Osteocyte (in vitro differentiated cells): ENCODE data around the gene GAP43. TPM values are rescaled to one million over a fixed set of nuclear protein-coding genes. Genes with fewer than 3 reads are reported as not detected.

ENCODE experiments used
- DNase-seq: peaks from one replicate; pipeline ENCODE4 v3.0.0; 2021; ENCODE audit warnings: mixed read lengths; ENCODE audit not compliant: unreplicated experiment; ENCODE audit errors: extremely low spot score
- H3K27ac Mint-ChIP-seq: one replicate; pipeline ENCODE4 v1.8.0; 2021; ENCODE audit warnings: mild to moderate bottlenecking, mixed read lengths; ENCODE audit not compliant: unreplicated experiment
- H3K27me3 Mint-ChIP-seq: one replicate; pipeline ENCODE4 v1.8.0; 2021; ENCODE audit warnings: mixed read lengths; ENCODE audit not compliant: unreplicated experiment
- H3K36me3 Mint-ChIP-seq: one replicate; pipeline ENCODE4 v1.8.0; 2021; ENCODE audit warnings: mixed read lengths; ENCODE audit not compliant: unreplicated experiment
- H3K4me1 Mint-ChIP-seq: one replicate; pipeline ENCODE4 v1.8.0; 2021; ENCODE audit warnings: mixed read lengths; ENCODE audit not compliant: unreplicated experiment
- H3K4me3 Mint-ChIP-seq: one replicate; pipeline ENCODE4 v1.8.0; 2021; ENCODE audit warnings: mild to moderate bottlenecking, moderate library complexity, mixed read lengths; ENCODE audit not compliant: unreplicated experiment
- H3K9me3 Mint-ChIP-seq: one replicate; pipeline ENCODE4 v1.8.0; 2021; ENCODE audit warnings: mixed read lengths; ENCODE audit not compliant: unreplicated experiment
- total RNA-seq: library from RNA; stranded (reverse); gene quantifications from 2 replicates; pipeline ENCODE4 v1.2.1, GENCODE V29; 2021
- TF ChIP-seq, protein P1 (sequence below): fragments of 200-600 bp; sonication (generic); IDR thresholded peaks from 2 replicates; pipeline ENCODE4 v1.5.0; 2021; ENCODE audit warnings: antibody characterized with exemption, mild to moderate bottlenecking, moderate library complexity

Gene GAP43
- total RNA-seq, 1 donor from 2014 or later = 3.2 TPM

DNA sequence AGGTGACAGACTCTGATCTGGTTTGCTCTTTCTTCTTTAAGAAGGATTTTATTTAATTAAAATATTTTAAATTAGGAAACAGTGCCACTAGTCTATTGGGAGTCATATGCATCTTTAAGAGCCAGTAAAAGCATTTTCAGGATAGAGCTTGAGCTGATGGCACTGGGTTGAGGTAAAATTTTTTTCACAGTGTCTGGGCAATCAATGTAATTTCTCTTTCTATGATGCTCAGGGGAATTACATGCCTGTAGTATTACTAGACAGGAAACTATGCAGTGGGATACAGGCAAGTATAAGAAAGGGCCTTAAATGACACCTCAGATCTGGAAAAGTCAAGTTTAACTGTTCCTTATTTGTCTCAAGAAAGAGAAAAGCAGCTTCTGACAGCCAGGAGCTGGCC is 76.4 kb downstream of the GAP43 start:
- TF ChIP-seq, protein P1, sequence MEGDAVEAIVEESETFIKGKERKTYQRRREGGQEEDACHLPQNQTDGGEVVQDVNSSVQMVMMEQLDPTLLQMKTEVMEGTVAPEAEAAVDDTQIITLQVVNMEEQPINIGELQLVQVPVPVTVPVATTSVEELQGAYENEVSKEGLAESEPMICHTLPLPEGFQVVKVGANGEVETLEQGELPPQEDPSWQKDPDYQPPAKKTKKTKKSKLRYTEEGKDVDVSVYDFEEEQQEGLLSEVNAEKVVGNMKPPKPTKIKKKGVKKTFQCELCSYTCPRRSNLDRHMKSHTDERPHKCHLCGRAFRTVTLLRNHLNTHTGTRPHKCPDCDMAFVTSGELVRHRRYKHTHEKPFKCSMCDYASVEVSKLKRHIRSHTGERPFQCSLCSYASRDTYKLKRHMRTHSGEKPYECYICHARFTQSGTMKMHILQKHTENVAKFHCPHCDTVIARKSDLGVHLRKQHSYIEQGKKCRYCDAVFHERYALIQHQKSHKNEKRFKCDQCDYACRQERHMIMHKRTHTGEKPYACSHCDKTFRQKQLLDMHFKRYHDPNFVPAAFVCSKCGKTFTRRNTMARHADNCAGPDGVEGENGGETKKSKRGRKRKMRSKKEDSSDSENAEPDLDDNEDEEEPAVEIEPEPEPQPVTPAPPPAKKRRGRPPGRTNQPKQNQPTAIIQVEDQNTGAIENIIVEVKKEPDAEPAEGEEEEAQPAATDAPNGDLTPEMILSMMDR = no peak
- no peaks in the 10 kb centered on the region for H3K36me3 Mint-ChIP-seq
- DNase-seq = no peak
- no peaks in the 10 kb centered on the region for H3K27me3 Mint-ChIP-seq
- H3K27ac Mint-ChIP-seq = no peak overlapping the region
- peaks cover 20% of the 10 kb centered on the region for H3K4me1 Mint-ChIP-seq
- H3K9me3 Mint-ChIP-seq = no peaks in the 10 kb centered on the region
- H3K4me3 Mint-ChIP-seq = no peak overlapping the region

DNA sequence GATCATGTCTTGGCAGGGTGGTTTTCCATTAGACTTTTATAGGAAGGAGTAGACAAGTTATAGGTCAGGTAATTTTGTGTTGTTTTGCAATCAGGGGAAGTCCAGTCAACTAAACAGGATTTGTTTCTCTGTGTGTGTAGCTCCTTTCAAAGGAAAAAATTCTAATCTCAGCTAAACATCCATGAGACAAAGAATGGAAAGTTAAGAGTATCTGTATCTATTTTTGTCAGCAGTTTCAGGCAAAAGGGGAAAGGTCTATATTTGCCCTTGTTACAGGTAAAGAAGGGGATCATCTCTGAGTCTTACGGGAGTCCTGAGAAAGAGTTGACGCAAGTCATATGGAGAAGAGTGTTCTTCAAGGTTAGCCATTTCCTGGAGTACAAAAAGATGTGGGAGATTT is 79.3 kb downstream of the GAP43 start:
- TF ChIP-seq, protein P1 = no peak
- H3K4me3 Mint-ChIP-seq = no peak overlapping the region
- H3K4me1 Mint-ChIP-seq = peaks cover 11% of the 10 kb centered on the region
- no peak overlapping the region for H3K27ac Mint-ChIP-seq
- no peak for DNase-seq
- H3K9me3 Mint-ChIP-seq = no peaks in the 10 kb centered on the region
- H3K36me3 Mint-ChIP-seq = no peaks in the 10 kb centered on the region
- H3K27me3 Mint-ChIP-seq = no peaks in the 10 kb centered on the region

DNA sequence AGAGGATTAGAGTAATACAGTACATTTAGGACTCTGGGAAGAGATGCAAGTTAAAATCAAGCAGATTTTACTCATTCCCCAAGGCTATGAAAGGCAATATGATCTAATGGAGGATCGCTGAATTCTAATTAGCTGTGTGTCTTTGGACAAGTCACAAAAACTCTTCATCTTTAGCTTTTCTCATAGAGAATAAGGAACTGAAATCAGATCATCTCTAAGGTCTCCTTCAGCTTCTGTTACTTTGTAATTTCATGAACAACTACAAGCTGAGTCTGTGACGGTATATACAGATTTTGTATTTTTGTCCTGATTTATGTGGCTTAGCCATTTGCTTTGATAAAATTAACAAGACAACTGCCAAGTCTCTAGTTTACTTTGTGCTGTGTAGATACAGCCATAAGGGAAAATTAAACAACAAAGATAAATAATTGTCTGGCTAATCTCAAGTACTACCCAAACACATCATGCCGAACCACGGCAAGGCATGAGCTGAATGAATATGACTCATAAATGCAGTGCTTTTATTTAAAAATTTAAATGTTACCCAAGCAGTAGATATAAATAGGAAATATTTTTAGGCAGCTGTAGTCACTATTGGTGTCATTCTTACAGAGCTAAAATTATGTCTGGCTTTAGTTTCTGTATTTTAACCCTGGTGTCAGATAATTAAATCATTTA is 81.5 kb downstream of the GAP43 start:
- Mint-ChIP-seq H3K4me1 (peaks cover 7% of the 10 kb centered on the region), H3K27ac (no peak overlapping the region), H3K27me3 (no peaks in the 10 kb centered on the region), H3K4me3 (no peak overlapping the region), H3K9me3 (no peaks in the 10 kb centered on the region), H3K36me3 (no peaks in the 10 kb centered on the region)
- TF ChIP-seq, protein P1 = no peak
- DNase-seq = no peak

DNA sequence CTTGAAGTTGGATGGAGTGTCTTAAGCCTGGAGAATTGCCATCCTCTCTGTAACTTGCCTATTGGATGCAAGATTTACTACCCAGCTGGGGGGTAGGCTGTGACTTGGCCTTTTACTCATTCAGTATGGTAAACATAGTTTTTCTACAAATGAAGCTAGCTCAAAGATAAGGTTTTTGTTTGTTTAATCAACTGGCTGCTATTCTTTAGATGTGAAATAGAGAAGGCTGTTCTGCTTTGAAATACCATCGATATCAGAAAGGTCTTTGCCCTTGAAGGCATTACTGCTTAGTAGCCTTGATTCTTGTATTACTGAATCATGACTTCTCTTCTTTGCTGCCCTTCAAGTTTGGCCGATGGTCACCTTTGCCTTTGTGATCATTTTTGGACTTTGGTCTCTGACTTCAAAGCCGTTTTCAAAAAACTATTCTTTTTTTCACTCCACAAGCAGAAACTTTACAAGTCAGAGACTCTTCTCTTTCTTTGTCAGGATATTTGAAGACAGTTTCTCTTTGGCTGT is 83.1 kb downstream of the GAP43 start:
- no peaks in the 10 kb centered on the region for H3K27me3 Mint-ChIP-seq
- H3K27ac Mint-ChIP-seq = no peak overlapping the region
- H3K36me3 Mint-ChIP-seq = no peaks in the 10 kb centered on the region
- H3K4me1 Mint-ChIP-seq = peaks cover 15% of the 10 kb centered on the region
- DNase-seq = no peak
- no peak overlapping the region for H3K4me3 Mint-ChIP-seq
- TF ChIP-seq, protein P1 = no peak
- H3K9me3 Mint-ChIP-seq = no peaks in the 10 kb centered on the region

DNA sequence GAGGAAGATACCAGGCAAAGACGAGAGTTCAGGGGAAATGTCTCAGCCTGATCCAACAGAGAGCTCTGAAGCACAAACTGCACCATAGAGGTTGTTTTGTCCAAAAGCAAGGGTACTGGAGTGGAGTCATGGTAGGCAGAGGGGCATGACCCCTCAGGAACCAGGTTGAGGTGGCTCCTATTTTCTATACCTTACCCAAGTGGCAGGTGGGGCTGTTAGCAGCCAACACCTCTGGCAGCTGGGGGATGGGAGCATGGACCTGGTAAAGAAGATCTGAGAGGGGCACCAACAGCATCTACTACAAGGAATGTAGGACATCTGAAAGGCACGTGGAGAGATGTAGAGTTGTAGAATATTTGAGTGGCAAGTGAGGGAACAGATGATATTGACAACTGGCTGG is 85.2 kb downstream of the GAP43 start:
- Mint-ChIP-seq H3K27me3 (no peaks in the 10 kb centered on the region), H3K4me1 (peaks cover 15% of the 10 kb centered on the region), H3K4me3 (no peak overlapping the region), H3K27ac (no peak overlapping the region), H3K9me3 (no peaks in the 10 kb centered on the region), H3K36me3 (no peaks in the 10 kb centered on the region)
- no peak for DNase-seq
- TF ChIP-seq, protein P1 = no peak
